LHCN-M2 (cell line): ENCODE results near the gene SGIP1. TPM values are rescaled to one million over a fixed set of nuclear protein-coding genes. Genes with fewer than 3 reads are reported as not detected.
"Not testable (repeated sequence)": the region's sequence is repeated elsewhere in the genome, so short reads cannot be mapped to it uniquely, and the experiment has no call there.

ENCODE experiments used
- DNase-seq: peaks from one replicate; pipeline ENCODE4 v3.0.0-alpha.2; 2012; ENCODE audit warnings: low read depth
- total RNA-seq: library from RNA; depleted of rRNA; stranded (reverse); fragments of >200 nt; gene quantifications from 2 replicates; pipeline ENCODE4 v1.2.3, GENCODE V29; 2014

The SGIP1 gene
- total RNA-seq, 1 experiment from 2014 or later: 4.3 TPM

GRCh38 chr1:66681686-66682085 lies 147.7 kb downstream of the SGIP1 start:
- DNase-seq: no peak

- DNase-seq: no peak
Measured at GRCh38 chr1:66682106-66682505, 148.2 kb downstream of the SGIP1 start.

GRCh38 chr1:66684353-66684752 lies 150.4 kb downstream of the SGIP1 start:
- no peak for DNase-seq

- no peak for DNase-seq
Measured at GRCh38 chr1:66685265-66685664, 151.3 kb downstream of the SGIP1 start.

GRCh38 chr1:66685670-66686069 lies 151.7 kb downstream of the SGIP1 start:
- DNase-seq: no peak

- DNase-seq: no peak
Measured at GRCh38 chr1:66686406-66686805, 152.5 kb downstream of the SGIP1 start.

- DNase-seq: no peak
Measured at GRCh38 chr1:66687358-66687757, 153.4 kb downstream of the SGIP1 start.

GRCh38 chr1:66690666-66691381 lies 156.9 kb downstream of the SGIP1 start:
- no peak for DNase-seq

GRCh38 chr1:66692681-66693080 lies 158.7 kb downstream of the SGIP1 start:
- no peak for DNase-seq

GRCh38 chr1:66693856-66694255 lies 159.9 kb downstream of the SGIP1 start:
- DNase-seq: no peak

- DNase-seq: no peak
Measured at GRCh38 chr1:66695116-66695515, 161.2 kb downstream of the SGIP1 start.

GRCh38 chr1:66696771-66697170 lies 162.8 kb downstream of the SGIP1 start:
- DNase-seq: no peak

GRCh38 chr1:66699213-66699612 lies 165.3 kb downstream of the SGIP1 start:
- DNase-seq: peak; percentile 25

GRCh38 chr1:66704177-66704875 lies 170.4 kb downstream of the SGIP1 start:
- DNase-seq: no peak

- peak; percentile 58 for DNase-seq
Measured at GRCh38 chr1:66705110-66705509, 171.2 kb downstream of the SGIP1 start.

- peak; percentile 48 for DNase-seq
Measured at GRCh38 chr1:66711420-66711819, 177.5 kb downstream of the SGIP1 start.

- no peak for DNase-seq
Measured at GRCh38 chr1:66712839-66713238, 178.9 kb downstream of the SGIP1 start.

GRCh38 chr1:66723985-66724384 lies 190.0 kb downstream of the SGIP1 start:
- DNase-seq: no peak

GRCh38 chr1:66725885-66726665 lies 192.1 kb downstream of the SGIP1 start:
- DNase-seq: peak; percentile 72

- DNase-seq: no peak
Measured at GRCh38 chr1:66728021-66728420, 194.1 kb downstream of the SGIP1 start.

- DNase-seq: not testable (repeated sequence)
Measured at GRCh38 chr1:66728716-66729115, 194.8 kb downstream of the SGIP1 start.

- DNase-seq: peak; percentile 63
Measured at GRCh38 chr1:66729119-66729518, 195.2 kb downstream of the SGIP1 start.
